ENCODE measurements around the gene RERE.
"Not testable (repeated sequence)": the region's sequence is repeated elsewhere in the genome, so short reads cannot be mapped to it uniquely, and the experiment has no call there.

Gene RERE

DNA sequence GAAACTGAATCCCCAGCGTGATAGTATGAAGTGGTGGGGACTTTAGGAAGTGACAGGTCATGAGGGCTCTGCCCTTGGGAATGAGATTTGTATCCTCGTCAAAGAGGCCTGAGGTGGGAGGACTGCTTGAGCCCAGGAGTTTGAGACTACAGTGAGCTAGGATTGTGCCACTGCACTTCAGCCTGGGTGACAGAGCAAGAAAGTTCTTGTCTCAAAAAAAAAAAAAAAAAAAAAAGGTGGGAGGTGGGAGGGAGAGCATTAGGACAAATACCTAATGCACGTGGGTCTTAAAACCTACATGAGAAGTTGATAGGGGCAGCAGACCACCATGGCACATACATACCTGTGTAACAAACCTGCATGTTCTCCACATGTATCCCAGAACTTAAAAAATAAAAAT is 24.0 kb upstream of the RERE start:
- no peak for DNase-seq

DNA sequence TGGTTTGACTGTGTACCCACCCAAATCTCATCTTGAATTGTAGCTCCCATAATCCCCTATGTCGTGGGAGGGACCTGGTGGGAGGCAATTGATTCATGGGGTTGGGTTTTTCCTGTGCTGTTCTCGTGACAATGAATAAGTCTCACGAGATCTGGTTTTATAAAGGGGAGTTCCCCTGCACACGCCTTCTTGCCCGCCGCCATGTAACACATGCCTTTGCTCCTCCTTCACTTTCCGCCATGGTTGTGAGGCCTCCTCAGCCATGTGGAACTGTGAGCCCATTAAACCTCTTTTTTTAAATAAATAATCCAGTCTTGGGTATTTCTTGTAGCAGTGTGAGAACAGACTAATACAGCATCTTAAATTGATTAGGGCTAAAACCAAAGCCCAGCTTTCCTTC is 22.6 kb upstream of the RERE start:
- DNase-seq: no peak

DNA sequence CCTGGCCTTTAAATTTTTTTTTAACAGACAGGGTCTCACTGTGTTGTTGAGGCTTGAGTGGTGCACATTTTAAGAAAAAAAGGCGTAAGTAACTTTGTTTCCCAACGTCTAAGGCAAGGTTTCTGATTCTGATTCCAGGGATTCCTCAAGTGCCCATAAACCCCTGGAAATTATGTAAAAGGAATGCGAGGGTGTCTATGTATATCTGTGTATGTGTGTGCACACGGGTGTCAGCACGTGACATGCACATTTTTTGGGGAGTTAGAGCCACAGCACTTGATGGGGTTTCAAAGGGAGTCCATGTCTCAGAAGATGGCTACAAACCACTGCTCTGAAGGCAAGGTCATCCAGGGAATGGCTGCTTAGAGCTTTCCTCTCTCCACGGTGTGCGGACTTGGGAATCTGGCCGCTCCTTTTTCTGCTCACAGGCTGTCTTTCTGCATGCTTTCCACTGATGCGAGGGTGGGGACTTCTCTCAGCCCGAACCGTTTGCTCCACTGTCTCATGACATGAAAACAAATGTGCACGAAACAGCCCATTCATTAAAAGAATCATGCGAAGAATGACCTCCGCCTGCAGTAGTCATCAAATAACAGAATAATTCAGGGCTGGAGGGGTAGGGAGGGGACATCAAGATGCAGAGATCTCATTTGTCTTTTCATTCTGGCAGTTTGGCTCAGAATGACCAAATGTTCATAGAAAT is 18.7 kb upstream of the RERE start:
- no peak for DNase-seq

DNA sequence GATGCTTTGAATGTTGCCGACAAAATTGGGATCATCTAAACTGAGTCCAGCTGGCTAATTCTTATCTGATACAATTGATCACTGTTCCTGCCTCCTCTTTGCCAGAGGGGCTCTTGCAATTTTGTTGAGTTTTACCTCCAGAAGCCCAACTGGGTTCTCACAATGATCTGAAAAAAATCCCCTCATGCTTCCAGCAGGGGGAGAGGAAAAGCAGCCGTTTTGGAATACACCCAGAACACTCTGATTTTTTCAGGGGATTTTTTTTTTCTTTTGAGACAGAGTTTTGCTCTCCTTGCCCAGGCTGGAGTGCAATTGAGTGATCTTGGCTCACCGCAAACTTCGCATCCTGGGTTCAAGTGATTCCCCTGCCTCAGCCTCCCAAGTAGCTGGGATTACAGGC is 13.9 kb upstream of the RERE start:
- no peak for DNase-seq

DNA sequence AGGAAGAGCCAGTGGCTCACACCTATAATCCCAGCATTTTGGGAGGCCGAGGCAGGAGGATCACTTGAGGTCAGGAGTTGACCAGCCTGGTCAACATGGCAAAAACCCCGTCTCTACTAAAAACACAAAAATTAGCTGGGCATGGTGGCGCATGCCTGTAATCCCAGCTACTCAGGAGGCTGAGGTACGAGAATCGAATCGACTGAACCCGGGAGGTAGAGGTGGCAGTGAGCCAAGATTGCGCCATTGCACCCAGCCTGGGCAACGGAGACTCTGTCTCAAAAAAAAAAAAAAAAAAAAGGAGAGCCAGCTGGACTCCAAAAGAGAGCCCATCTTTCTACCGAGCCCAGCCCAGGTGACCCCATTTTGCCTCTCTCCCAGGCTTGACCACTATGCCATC is 13.3 kb upstream of the RERE start:
- not testable (repeated sequence) for DNase-seq

DNA sequence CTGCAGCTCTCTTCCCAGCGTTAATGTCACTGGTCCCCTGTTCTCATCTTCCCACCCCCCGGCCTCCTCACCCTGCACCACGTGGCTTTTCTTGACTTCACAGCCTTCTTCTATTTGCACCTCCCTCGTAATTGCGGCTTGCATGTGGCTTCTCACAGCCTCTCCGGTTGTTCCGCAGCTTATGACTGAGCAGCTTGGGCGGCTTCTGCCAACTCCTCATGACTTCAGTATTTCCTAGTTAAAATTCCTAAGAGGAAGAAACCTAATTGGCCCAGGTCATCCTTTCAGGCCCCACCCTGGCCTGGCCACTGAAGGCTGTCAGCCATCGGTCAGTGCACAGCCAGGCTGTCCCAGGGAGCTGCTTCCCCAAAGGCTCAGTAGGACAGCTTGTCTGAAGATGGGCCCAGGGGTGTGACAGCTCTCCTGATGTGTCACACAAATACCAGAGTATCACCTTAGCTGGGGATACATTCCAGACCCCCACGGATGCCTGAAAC is 8.6 kb upstream of the RERE start:
- no peak for DNase-seq

DNA sequence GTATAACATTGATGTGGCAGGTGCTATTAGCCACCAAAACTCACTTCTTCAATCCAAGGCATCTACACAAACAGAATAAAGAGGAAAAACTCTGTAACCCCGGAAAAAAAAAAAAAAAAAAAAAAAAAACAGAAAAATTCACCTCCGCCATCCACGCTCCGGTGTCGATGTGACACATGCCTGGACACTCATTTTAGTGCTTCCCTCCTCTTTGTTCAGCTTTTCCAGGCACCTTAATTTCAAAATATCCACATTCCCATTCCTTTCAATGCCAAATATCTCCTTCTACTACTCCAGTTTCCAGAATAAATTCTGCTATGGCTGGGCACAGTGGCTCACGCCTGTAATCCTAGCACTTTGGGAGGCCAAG is 5.8 kb upstream of the RERE start:
- DNase-seq: no peak

DNA sequence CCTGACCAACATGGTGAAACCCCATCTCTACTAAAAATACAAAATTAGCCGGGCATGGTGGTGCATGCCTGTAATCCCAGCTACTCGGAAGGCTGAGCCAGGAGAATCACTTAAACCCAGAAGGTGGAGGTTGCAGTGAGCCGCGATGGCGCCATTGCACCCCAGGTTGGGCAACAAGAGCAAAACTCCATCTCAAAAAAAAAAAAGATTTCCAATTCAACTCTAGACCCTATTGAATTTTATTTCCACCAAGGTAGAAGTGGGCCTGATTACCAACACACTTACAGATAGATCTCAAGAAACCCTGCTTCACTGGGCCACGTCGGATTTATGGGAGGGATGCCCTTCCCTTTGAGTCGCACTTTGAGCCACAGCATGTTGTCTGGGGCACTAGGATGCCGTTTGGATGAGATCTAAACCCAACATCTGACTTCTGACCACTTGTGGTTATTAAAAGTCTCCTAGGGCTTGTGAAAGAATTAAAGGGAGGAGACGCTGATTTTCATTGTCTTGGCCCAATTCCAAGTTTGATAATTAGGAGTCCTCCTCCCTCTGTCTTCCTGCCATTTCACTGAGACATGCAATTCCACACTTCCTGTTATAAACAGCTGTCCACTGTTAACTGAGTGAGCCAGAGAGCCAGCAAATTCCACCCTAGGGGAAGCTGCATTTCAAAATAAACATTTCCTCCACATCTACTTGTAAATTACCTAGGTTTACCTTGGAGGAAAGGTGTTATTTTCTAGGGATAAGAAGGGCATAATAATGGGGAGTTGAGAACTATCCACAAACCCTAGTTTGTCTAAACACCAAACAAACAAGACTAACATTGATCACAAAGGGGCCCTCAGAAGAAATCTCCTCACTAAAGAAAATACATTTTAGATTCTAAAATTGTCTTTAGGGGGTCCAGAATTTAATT is 5.2 kb upstream of the RERE start:
- DNase-seq: no peak

DNA sequence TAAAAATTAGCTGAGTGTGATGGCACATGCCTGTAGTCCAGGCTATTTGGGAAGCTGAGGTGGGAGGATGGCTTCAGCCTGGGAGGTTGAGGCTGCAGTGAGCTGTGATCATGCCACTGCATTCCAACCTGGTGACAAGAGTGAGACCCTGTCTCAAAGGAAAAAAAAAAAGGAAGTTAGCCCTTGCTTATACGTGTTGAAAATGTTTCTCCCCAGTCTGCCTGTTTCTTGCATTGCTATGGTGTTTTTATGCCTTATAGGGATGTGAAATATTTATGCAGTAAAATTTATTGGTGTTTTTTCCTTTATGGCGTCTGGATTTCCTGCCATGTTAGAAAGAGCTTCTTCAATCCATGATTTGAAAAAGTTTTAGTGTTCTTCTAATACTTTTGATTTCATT is 3.6 kb upstream of the RERE start:
- no peak for DNase-seq

DNA sequence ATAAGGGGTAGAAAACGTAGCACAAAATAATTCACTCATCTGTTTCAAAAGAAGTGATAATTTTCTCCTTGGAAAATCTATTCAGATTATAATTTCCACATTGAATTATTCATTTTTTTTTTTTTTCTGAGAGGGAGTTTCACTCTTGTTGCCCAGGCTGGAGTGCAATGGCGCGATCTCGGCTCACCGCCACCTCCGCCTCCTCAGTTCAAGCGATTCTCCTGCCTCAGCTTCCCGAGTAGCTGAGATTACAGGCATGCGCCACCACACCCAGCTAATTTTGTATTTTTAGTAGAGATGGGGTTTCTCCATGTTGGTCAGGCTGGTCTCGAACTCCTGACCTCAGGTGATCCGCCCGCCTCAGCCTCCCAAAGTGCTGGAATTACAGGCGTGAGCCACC is 1.3 kb upstream of the RERE start:
- not testable (repeated sequence) for DNase-seq

DNA sequence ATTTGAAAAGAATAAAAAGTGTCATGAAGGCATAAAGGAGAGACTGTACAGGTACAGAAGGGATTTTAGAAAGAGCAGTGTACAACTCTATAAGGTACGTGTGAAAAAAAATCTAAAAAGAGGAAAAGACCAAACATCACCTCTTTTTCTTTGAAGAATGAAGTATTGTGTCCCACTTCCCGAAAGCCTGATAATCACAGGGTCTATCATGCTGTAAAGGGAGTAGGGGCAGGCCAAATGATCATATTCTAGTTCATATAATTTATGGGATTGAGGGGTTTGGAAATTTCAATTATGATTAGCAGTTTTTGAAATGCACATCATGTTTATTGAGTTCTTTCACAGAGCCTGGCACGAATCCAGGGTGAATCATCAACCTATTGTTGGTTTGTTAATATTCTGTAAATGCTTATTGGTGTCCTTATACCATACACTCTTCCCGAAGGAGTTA is 910 bp upstream of the RERE start:
- peak in 1 of 2 donors; percentile 5 for DNase-seq

DNA sequence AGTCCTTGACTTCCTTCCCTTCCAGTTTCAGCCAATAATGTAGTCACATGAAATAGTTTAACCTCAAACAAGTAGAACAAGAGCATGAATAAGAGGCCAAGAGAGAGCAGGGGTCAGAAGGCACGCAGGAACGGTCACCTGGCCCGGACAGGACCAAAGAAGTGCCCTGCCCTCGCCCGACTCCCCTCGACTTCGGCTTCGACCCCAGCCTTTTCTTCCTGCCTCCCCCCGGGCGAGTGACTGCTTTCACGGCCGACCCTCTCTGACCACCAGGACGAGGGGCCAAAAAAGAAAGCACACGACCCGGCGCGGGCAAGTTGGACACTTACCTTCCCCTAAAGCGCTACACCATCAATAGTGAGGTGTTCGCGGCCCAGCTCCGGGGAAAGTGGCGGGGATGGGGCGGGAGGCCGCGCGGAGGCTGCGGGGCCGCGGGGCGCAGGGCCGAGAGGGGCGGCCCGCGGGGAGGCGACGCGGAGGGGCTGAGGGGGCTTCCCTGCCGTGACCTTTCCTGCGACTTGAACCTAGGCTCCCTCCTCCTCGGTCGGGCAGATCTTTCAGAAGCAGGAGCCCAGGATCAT is 519 bp downstream of the RERE start:
- no peak for DNase-seq

DNA sequence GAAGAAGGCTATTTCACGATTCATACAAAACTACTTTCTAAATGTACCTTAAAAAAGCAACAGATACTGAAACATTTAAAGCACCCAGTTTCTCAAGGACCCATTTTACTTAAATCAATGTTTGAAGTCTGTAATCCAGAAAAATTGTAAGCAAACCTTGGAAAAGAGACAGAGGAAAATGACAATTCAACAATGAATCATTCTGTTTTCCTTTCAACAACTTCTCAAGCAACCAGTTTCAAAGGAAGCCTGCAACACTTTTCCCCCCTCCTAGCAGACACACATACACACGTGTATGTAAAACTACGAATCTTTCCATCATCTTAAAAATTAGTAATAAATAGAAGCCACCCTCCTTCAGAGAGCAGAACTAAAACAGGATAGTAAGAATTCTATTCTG is 1.2 kb downstream of the RERE start:
- DNase-seq: peak in 1 of 2 donors; percentile 62

DNA sequence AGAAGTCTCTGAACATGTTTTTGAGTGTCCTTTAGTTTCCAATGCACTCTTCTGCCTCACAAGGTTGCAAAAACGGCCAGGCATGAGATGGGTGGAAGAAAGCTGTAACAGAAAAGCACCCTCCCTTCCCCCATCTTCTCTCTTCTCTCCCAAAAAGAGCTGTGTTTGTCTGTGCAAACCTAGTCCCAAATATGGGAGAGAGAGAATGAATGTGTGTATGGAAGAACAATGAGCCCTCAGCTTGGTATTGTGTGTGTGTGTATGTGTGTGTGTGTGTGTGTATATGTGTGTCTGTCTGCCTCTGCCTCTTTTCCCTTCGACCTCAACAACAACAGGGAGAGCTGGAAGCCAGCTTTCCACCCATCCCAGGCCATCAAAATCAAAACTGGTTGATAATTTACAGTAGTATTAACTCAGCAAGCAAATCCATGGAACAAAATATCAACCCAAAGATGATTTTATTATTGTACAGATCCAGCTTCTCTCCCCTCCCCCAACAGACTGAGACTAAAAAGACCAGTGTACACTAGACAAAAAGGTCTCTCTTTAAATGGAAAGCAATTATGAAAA is 1.8 kb downstream of the RERE start:
- DNase-seq: peak; percentile 60 to 85

DNA sequence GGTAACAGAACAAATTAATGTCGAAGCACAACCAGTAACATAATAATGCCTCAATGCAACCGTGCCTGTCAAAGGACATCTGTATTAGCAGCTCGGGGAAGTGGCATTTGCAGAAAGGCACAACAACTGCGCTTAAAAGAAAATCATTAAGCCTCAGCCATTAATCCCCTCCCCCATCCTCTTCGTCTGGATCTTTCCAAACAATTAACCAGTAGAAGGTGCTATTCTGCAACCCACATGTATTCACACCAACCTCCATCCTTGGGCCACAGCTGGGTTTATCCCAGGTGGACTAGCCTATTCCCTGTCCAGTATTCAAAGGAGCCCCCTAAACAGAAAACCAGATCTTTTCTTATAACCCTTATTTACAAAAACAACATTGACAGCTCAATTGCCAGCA is 2.6 kb downstream of the RERE start:
- peak; percentile 12 to 52 for DNase-seq

DNA sequence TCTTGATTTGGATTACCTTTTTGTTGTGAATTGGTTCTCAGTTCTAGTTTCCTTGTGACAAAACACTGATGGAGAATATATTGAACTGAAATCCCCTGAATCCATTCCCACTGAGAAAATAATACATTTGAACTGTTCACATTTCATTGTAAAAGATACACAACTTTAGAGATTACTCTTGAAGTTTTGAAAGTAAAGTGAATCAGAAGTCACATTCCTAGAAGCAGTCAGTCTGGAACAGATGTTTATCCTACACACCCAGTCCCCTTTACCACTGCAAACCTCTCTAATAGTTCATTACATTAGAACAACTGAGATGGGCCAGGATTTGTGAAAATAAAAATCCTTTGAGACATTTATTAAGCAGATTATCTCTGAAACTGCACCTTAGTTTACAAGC is 3.4 kb downstream of the RERE start:
- no peak for DNase-seq

DNA sequence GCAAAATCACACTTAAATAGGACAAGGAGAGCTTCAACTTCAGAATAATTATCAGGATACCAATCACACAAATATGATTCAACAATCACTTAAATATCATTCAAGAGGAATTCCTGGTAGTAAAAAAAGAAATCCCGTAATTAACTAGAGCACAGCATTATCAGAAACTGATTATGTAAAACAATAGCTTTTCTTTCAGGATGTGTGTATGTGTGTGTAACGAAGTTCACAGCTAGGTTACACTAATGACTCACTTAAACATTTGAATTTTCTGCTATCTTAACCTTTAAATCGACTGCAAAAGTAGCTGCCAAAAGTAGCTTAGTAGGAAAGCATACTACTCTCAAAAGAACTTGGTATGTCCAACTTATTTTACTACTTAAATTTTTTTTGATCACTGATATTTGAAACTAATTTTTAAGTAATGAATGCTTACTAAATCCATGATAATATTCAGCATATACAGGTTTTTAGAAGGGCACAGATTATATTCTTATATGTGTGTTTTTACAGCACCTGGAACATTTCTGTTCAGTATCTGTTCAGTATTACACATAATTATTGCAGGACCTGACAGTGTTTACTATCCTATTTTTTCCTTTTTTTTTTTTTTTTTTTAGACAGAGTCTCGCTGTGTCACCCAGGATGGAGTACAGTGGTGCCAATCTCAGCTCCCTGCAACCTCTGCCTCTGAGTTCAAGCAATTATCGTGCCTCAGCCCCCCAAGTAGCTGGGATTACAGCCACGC is 4.2 kb downstream of the RERE start:
- DNase-seq: no peak

DNA sequence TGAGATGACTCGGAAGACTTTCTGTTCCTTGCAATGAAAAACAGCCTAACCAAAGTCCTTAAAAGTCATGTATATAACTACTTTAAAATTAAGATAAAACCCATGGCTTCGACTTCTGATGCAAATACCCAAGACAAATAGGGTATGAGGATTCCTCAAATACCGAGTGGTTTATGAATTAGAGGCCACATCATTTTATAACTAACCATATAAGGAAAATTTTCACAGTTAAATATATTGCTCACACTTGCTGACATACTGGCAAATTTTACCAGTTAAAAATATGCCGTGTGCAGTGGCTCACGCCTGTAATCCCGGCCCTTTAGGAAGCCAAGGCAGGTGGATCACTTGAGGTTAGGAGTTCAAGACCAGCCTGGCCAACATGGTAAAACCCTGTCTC is 5.4 kb downstream of the RERE start:
- DNase-seq: no peak

DNA sequence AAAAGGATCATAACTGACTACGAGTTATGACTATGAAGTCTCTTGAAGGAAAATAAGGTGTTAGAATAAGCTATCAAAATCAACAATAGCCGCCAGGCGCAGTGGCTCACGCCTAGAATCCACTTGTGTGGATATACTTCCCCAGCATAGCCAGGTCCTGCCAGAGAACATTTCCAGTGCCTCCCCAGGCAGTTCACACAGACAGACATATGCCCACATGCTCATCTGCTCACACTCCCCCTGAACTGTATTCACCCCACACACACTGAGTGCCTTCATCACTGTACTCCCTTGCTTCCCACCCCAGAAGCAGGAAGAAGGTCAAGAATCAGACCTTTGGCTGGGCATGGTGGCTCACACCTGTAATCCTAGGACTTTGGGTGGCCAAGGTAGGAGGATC is 6.5 kb downstream of the RERE start:
- DNase-seq: no peak

DNA sequence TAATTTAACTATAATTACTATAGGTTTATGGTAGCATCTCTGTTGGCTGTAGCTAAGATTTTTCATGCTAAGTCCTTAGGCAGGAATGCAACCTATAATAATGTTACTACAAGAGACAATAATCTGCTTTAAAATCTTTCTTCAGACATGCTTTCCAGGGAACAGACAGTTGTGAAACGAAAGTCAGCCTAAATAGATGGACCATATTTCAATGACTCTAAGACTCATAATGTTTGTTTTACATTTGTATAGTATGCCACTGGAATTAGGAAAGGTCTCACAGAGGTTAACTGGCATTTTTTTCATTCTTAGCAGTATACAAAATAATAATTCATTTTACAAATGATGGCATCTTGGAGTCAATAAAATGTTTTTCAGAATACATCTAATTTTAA is 8.1 kb downstream of the RERE start:
- no peak for DNase-seq

DNA sequence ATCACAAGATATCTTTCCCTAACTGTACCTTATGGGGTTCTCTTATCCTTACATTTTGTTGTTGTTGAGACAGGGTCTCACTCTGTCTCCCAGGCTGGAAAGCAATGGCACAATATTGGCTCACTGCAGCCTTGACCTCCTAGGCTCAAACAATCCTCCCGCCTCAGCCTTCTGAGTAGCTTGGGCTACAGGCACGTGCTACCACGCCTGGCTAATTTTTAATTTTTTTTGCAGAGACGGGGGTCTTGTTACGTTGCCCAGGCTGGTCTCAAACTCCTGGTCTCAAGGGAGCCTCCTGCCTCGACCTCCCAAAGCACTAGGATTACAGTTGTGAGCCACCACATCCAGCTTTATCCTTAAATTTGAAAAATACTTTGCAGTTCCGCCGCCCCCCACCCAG is 10.4 kb downstream of the RERE start:
- DNase-seq: no peak

DNA sequence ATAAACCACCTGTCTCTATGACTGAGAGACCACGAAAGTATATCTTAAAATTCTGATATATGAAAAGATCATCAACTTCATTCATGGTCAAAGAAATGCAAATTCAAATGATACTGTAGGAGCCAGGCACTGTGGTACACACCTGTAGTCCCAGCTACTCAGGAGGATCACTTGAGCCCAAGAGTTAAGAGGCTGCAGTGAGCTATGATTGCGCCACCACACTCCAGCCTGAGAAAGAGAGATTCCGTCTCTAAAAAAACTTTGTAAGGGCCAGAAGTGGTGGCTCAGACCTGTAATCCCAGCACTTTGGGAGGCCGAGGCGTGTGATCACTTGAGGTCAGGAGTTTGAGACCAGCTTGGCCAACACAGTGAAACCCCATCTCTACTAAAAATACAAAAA is 17.0 kb downstream of the RERE start:
- no peak for DNase-seq

DNA sequence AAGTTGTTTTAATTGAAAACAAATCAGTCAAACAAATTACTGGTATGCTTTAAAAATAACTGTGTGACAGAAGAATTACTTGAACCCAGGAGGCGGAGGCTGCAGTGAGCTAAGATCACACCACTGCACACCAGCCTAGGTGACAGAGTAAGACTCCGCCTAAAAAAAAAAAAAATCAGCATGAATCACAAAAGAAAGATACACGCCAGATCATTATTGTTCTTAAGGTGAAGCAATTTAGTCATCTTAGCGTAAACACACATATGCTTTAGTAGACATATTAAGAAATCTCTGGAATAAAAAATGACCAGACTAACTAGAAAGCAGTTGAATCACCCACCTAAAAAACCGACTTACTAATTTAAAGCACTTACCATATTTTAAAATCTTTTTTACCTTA is 20.2 kb downstream of the RERE start:
- DNase-seq: no peak
